ENCODE data around the gene ACSF3. TPM values are rescaled to one million over a fixed set of nuclear protein-coding genes. Genes with fewer than 3 reads are reported as not detected.
"Not testable (repeated sequence)": the region's sequence is repeated elsewhere in the genome, so short reads cannot be mapped to it uniquely, and the experiment has no call there.

ACSF3 gene
- total RNA-seq, 1 donor from 2014 or later = 51.4 TPM

DNA sequence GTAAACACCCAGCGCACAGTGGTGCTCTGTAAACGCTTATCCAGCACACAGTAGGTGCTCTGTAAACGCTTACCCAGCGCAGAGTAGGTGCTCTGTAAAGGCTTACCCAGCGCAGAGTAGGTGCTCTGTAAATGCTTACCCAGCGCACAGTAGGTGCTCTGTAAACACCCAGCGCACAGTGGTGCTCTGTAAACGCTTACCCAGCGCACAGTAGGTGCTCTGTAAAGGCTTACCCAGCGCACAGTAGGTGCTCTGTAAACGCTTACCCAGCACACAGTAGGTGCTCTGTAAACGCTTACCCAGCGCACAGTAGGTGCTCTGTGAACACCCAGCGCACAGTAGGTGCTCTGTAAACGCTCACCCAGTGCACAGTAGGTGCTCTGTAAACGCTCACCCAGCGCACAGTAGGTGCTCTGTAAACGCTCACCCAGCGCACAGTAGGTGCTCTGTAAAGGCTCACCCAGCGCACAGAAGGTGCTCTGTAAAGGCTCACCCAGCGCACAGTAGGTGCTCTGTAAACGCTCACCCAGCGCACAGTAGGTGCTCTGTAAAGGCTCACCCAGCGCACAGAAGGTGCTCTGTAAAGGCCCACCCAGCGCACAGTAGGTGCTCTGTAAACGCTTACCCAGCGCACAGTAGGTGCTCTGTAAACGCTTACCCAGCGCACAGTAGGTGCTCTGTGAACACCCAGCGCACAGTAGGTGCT is 92.4 kb downstream of the ACSF3 start:
- intact Hi-C loops (cut with micrococcal nuclease) = not testable (repeated sequence)

- intact Hi-C loops (cut with micrococcal nuclease) = not testable (repeated sequence)
Measured at GRCh38 chr16:89186593-89187031, 93.0 kb downstream of the ACSF3 start.

DNA sequence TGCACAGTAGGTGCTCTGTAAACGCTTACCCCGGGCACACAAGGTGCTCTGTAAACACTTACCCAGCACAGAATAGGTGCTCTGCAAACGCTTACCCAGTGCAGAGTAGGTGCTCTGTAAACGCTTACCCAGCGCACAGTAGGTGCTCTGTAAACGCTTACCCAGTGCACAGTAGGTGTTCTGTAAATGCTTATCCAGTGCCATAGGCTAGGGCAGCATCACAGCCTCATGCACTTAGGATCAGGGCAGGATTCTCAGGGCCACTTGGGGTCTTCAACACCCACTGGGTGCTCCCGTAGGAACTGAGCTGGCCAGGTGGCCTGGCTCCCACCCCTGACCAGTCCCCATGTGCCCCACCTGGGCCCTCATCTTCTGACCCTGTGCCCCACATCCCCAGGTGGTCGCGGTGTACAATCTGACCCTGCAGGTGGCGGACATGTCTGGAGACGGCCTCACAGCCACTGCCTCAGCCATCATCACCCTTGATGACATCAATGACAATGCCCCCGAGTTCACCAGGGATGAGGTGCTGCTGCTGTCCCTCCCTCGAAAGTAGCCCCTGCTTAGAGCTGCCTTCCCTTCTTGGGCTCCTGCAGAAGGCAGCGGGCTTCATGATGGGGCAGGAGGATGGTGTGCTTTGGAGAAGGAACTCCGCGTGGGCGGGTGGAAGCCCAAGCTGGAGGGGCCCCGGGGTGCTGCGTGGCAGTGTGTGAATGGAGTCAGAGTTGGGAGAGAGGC is 93.5 kb downstream of the ACSF3 start:
- intact Hi-C loops (cut with micrococcal nuclease) = no loop called here

- intact Hi-C loops (cut with micrococcal nuclease) = no loop called here
Measured at GRCh38 chr16:89187770-89188392, 94.2 kb downstream of the ACSF3 start.

- intact Hi-C loops (cut with micrococcal nuclease) = not testable (repeated sequence)
Measured at GRCh38 chr16:89188471-89189357, 95.1 kb downstream of the ACSF3 start.

DNA sequence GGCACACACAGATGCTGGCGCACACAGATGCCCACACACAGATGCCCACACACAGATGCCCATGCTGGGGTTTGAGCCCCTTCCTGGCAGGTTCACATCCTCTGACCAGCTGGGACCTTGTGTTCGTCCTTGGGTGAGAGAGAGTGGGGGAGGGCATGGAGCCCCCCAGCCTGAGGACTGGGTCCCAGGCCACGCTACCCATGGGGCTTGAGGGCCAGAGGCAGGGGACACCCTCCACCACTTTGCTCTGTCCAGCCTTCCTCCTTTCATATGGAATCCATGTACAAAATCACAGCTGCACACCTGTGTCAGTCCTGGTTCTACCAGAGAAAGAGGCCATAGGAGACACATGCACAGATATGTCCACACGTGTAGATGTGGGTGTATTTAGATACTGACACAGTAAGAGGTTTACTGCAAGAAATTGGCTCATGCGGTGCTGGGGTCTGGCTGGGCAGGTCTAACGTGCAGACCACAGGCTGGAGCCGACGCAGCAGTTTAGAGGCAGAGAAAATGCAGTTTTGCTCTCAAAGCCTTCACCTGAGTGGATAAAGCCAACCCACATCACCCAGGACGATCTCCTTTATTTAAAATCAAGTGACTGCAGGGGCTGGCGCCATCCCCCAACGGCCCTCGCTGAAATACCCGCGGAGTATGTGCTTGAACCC is 95.8 kb downstream of the ACSF3 start:
- intact Hi-C loops (cut with micrococcal nuclease) = no loop called here

- intact Hi-C loops (cut with micrococcal nuclease) = no loop called here
Measured at GRCh38 chr16:89190150-89190958, 96.7 kb downstream of the ACSF3 start.

GRCh38 chr16:89191033-89191900 is 97.6 kb downstream of the ACSF3 start:
- intact Hi-C loops (cut with micrococcal nuclease) = no loop called here

- intact Hi-C loops (cut with micrococcal nuclease) = loop anchor here (1.0 to 2.0 kb wide), 3 partner anchors 21 to 55 kb away; partner anchors contain the start of genes CDH15 and ZNF778
Measured at GRCh38 chr16:89191901-89192185, 98.2 kb downstream of the ACSF3 start.

DNA sequence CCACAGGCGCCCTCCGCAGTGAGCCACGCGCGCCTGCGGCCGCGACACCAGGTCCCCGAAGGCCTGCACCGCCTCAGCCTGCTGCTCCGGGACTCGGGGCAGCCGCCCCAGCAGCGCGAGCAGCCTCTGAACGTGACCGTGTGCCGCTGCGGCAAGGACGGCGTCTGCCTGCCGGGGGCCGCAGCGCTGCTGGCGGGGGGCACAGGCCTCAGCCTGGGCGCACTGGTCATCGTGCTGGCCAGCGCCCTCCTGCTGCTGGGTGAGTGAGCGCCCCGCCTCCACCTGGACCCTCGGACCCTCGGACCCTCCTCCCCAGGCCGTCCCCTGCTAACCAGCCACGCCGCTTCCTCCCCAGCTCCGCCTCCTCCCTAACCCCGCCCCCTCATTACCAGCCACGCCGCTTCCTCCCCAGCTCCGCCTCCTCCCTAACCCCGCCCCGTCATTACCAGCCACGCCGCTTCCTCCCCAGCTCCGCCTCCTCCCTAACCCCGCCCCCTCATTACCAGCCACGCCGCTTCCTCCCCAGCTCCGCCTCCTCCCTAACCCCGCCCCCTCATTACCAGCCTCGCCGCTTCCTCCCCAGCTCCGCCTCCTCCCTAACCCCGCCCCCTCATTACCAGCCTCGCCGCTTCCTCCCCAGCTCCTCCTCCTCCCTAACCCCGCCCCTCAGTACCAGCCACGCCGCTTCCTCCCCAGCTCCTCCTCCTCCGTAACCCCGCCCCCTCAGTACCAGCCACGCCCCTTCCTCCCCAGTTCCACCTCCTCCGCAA is 98.7 kb downstream of the ACSF3 start:
- intact Hi-C loops (cut with micrococcal nuclease) = loop anchor here (1.0 to 2.0 kb wide), 3 partner anchors 21 to 54 kb away; partner anchors contain the start of genes CDH15 and ZNF778

GRCh38 chr16:89192956-89193575 is 99.4 kb downstream of the ACSF3 start:
- intact Hi-C loops (cut with micrococcal nuclease) = loop anchor here (1.0 to 2.0 kb wide), 4 partner anchors 8 to 54 kb away; partner anchors contain the start of genes CDH15 and ZNF778

GRCh38 chr16:89193576-89194293 is 100.1 kb downstream of the ACSF3 start:
- intact Hi-C loops (cut with micrococcal nuclease) = loop anchor here (1.0 to 2.0 kb wide), 3 partner anchors 8 to 53 kb away; partner anchors contain the start of gene ZNF778

DNA sequence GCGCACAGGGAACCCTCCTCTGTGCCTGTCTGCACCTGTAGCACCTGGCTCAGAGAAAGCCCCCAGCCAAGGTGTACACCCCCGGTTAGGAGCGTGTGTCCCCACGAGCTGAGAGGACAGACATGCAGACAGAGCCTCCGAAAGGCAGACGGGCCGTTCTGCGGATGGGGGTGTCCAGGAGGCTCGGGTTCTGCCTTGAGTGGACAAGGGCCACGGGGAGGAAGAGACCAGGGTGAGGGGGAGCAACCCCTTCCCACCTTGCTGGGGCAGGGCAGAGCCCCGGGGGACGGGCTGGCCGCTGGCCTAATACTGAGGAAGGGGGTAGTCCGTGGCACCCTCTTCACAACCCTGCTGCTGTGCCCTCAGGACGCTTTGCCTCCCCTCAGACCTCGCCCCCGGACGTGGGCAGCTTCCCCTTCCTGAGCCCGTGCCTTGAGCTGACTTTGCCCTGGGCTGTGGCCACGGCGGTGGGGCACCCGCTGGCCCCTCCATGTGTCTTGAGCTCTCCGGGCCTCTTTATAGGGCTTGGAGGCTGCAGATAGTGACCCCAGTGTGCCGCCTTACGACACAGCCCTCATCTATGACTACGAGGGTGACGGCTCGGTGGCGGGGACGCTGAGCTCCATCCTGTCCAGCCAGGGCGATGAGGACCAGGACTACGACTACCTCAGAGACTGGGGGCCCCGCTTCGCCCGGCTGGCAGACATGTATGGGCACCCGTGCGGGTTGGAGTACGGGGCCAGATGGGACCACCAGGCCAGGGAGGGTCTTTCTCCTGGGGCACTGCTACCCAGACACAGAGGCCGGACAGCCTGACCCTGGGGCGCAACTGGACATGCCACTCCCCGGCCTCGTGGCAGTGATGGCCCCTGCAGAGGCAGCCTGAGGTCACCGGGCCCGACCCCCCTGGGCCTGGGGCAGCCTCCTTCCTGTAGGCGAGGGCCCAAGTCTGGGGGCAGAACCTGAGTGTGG is 101.0 kb downstream of the ACSF3 start:
- intact Hi-C loops (cut with micrococcal nuclease) = no loop called here

DNA sequence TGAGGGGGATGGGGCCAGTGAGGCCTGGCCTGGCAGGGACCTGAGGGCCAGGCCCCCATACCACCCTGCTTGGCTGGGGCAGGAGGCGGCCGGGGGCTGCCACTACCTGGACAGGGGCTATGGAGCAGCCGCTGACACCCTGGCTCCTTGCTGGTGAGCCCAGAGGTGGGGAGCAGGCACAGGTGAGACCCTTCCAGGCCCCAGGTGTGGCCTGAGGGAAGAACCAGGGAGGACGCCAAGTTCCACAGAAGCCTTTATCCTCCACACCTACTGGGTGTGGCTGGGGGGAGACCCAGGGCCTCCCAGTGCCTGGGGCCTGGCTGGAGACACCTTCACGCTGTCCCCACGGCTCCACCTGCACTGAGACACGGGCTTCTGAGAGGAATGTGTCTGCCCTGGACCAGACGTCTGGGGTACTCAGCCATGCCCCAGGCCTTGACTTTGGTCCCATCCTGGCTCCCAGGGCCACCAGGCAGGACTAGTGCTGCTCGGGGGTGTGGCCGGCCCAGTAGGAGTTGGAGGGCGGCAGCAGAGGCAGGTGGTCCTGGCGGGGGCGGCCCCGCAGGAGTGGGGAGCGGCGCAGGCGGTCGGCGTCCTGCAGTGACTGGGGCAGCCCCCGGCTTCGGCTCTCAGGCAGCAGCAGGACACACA is 102.0 kb downstream of the ACSF3 start:
- intact Hi-C loops (cut with micrococcal nuclease) = no loop called here

GRCh38 chr16:89197033-89197632 is 103.5 kb downstream of the ACSF3 start:
- intact Hi-C loops (cut with micrococcal nuclease) = no loop called here

Data from T-helper 2 cell treated with Interferon-gamma antibody and Interleukin-4, amounts not matched to agents 100 ng/mL and 5 ng/mL, for 36 hours (primary cell).